SK-N-MC (cell line): ENCODE results near the gene GRM8.

Experiments used
- EZH2 ChIP-seq: fragments of 200-600 bp; sonication (generic); IDR thresholded peaks from one replicate; pipeline ENCODE4 v1.6.1; 2017; ENCODE audit warnings: antibody characterized with exemption
- POLR2AphosphoS5 ChIP-seq: IDR thresholded peaks from 2 replicates; pipeline ENCODE4 v1.6.1; 2012; ENCODE audit warnings: mild to moderate bottlenecking, low read depth, low read length, borderline replicate concordance

DNA sequence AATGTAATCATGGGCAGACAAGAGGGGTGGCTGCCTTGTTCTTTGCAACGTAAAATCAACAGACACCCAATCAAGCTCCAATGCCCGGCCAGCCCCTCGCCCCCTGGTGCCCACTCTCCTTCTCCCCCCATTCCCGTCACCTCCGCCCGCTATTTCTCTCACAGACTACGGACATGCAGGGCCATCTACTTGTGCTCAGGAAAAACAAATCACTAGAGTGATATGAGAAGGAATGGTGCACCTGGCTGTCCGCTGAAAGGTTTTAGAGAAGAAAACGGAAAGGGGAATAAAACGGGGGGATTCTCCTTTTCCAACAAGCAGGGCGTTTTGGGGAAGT is 396 bp downstream of the GRM8 start:
- no peak for TF ChIP-seq POLR2AphosphoS5
- no peak for TF ChIP-seq EZH2
